ENCODE measurements around the gene HS6ST1.
"Not testable (repeated sequence)": the region's sequence is repeated elsewhere in the genome, so short reads cannot be mapped to it uniquely, and the experiment has no call there.

HS6ST1 gene

GRCh38 chr2:128321784-128322714 is 3.4 kb upstream of the HS6ST1 start:
- DNase-seq: peak; percentile 84

GRCh38 chr2:128320906-128321771 is 2.5 kb upstream of the HS6ST1 start:
- DNase-seq: no peak

DNA sequence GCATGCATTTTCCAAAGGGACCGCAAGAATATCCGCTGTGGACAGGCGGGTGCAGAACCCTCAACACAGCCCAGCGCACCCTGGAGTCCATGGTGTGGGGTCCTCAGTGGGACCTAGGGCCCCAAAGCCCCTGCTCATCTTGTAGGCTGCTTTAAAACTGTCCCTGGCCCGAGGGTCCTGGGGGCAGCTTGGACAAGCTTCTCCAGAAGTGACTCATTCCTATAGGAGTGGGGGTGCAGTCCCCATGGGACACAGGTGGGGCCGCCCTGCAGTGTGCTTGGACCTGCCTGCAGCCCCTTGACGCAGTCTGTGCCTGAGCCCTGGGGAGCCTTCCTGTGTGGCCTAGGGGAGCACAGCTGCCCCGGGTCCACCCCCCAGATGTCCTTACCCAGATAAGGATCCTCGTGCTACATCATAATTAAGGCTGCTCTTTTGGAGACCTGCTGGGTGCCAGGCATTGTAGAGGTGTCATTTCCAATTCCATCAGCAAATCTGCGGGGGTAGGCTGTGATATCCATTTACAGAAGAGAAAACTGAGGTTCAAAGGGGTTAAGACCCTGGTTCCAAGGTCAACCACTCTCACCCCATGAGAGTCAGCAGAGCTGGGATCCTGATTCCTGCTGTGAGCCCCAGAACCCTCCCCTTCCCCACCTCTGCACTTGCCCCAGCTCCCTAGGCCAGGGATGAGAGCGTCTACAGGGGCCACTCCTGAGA is 1.7 kb upstream of the HS6ST1 start:
- no peak for DNase-seq

DNA sequence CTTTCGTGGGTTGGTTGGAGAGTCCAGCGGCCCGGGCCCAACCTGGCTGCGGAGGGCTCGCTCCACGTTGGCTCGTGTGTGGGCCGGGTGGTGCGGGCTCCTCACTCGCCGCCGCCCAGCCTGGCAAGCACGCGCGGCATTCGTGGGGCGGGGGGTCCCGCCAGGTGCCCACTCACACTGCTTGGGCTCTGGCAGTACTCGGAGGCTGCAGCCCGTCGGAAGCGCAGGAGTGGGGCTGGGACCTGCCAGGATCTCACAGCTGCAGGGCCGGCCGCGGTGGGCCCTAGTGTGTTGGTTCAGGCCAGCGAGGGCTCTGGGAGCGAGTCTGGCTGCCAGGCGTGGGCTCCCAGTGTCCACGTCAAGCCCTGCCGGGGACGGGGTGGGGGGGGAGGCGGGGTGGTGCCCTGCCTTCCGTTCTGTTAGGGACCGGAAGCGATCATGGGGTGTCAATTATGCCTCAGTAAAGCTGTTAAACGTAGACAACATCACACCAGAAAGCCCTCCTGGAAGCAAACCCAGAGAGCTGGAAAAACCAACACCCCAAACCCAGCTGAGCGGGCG is 1.0 kb upstream of the HS6ST1 start:
- DNase-seq: no peak

GRCh38 chr2:128318245-128318644 is 423 bp downstream of the HS6ST1 start:
- not testable (repeated sequence) for DNase-seq

- DNase-seq: not testable (repeated sequence)
Measured at GRCh38 chr2:128317899-128318225, 806 bp downstream of the HS6ST1 start.

DNA sequence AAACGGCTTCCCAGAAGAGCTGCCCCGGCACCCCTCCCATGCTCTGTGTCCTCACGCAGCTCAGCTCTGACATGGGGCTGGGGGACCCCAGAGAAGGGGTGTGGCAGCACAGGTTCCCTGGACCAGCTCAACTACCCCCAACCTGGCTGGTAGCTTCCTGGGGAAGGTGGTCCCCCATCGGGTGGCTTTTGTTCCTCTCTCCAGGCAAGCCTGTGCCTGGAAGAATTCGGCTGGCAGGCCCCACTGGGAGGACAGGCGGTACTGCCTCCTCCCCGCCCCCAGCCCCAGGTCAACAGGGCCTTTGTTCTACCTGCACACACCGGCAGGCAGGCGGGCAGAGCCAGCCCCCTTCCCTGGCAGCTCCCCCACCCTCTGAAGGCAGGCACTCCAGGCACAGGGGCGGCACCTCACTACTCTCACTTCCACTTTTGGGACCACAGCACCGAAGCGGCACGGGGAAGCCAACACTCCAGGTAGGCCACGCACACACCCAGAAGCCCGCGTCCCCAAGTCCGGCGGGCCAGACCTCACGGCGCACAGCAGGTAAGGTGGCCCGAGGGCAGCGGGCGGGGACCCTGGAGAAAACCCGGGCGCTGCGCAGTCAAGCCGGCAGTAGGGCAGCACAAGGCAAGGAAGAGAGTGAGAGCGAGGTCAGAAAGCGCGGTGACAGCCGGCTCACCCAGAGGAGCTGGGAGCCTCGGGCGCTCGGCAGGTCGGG is 1.3 kb downstream of the HS6ST1 start:
- DNase-seq: peak; percentile 35

- no peak for DNase-seq
Measured at GRCh38 chr2:128316777-128317180, 1.9 kb downstream of the HS6ST1 start.

DNA sequence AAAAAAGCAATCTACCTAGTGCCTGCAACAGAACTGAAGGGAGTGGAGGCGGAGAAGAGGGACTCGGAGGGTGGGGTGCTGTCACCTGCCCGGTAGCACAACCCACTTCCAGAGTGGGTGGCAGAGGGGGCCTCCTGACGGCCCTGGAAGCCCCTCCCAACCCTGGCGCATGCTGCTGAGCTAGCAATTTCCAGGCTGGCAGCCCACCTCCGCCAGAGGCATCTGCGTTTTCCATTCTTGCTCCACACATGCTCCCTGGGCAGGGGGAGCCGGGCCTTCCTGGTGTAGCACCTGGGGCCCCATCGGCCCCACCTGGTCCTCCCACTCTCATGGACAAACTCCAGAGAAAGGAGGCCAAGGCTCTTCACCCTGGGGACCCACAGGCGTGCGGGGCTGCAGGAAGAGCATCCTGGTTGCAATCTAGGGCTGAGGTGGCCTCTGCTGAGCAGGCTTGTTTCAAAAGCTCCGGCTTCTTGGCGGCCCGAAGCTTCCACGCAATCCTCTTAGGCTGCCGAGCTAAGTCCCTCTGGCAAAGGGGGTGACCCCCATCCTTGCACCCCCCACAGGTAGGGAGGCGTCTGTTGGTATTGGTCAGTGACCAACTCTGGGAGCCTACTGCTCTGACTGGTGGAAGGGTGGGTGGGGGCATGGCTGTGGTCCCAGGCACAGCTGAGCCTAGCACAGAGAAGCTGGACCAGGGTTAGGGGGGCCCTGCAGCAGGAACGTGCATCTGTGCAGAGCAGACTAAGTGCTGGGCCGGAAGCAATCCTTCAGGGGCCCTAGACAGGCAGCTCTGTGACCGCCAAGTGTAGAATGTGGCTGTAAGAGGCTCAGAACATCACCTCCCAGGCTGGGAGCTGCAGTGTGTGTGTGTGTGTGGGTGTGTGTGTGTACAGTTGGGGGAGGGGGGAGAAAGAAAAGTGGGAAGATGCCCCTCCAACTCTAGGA is 2.6 kb downstream of the HS6ST1 start:
- no peak for DNase-seq

DNA sequence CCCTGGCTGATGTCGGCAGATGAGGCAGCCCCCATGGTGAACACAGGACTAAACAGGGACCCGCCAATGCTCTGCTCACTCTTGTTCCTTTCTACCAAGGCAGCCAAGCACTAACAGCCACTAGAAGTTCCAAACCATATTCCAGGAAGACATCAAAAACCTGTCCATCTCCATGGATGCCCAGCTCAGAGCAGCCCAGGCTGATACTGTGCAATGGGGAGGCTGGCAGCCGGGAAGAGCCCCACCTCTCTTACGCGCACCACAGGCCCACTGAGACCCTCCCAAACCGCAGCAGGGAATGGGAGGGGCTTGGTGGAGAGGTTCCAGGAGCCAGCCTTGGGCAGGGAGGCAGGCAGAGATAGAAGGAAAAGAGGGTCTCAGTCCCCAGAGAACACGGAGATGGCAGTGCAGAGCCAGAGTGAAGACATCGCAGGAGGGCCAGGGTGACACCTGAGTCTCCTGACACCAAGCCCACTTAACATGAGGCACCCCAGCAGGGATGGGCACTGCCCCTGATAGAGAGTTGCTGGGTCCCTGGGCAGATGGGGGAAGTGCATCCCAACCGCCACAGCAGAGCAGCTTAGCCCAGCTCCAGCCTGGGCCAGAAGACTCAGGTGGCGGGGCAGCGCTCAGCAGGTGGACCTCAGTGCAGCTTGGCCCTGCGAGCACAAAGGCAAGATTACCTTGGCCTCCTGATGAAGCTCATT is 3.4 kb downstream of the HS6ST1 start:
- DNase-seq: no peak

GRCh38 chr2:128314348-128315121 is 4.1 kb downstream of the HS6ST1 start:
- DNase-seq: no peak

GRCh38 chr2:128313931-128314347 is 4.7 kb downstream of the HS6ST1 start:
- DNase-seq: no peak

DNA sequence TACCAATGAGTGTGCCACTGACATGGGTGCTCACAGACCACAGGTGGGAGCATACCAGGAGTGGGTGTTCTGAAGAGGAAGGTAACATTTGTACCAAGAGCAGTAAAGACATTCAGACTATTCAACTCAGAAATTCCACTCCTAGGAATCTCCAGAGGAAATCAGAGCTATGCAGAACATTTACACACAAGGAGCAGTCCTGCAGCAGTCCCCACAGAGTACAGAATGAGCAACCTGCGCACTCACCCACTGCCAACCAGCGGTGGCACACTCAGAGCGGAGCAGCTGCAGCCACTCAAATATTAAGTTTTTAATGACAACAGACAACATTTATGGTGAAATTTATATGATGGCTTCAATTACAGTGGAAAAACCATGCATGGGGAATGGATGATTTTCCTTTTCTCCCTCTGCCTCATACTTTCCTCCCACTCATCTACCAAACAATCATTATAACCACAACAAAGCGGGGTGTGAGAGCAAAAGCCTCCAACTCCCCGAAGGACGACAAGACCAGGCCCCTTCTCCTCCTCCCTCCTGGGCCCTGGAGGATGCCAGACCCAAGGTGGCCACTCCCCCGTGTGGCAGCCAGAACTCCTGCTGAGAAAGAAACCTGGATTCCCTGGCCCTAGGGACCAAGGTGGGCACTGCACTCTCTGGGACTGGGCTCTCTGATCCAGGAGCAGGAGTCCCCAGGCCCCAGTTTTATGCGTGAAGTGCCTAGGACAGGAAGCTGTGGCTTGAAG is 5.4 kb downstream of the HS6ST1 start:
- no peak for DNase-seq

GRCh38 chr2:128312411-128312810 is 6.3 kb downstream of the HS6ST1 start:
- DNase-seq: no peak

DNA sequence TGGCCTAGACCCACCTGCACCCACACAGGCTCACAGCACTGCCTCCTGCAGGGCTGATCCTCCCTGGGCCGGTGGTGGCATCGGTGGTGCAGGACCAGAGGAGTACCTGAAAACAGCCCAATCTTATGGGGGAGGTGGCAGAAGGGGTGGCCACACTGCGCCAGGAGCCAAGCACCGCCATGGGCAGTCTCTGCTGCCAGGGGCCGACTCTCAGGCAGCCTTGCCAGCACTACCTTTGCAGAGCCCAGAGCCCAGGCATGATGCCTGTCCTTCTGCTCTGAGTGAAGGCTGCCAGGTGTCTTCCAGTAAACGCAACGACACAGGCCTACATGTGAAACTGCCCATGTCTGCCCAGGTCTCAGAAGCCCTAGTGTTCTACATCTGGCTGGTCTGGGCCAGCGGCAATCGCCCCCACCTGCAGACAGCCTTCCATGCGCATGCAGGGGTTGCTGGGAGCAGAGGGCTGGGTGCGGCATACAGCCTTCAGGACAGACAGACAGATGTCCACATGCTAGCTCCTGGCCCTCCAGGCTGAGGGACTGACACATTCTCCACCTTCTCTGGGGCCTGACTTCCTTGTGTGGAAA is 6.8 kb downstream of the HS6ST1 start:
- no peak for DNase-seq

- no peak for DNase-seq
Measured at GRCh38 chr2:128311216-128311754, 7.4 kb downstream of the HS6ST1 start.

- no peak for DNase-seq
Measured at GRCh38 chr2:128310761-128311160, 7.9 kb downstream of the HS6ST1 start.

DNA sequence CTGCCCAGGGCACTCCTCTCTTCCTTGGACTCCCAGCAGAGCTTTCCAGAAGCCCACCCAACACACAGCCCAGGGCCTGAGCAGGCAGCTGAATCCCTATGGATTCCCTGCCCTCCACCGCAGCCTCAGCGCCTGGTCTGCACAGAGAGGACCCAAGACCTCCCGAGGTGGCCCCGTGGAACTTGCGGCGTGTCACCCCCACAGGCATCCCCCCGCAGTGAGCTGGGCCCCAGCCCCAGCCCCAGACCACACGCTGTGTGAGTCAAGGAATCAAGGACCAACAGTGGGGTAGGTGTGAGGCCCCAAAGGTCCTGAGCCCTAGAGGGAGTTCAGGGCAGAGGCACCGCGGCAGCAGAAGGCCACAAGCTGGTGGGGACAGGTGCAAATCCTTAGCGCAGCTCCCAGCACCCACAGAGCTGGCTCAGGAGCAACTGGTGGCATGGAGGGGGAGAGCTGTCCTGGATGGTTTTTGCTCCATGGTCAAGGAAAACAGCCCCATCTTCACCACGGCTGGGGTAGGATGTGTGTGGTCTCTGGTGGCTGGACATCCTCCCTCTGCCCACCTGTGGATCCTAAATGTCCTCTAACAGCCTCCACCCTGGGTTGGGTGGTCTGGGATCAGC is 8.5 kb downstream of the HS6ST1 start:
- DNase-seq: no peak
